Adrenal gland (tissue), 12 donors: ENCODE measurements around the gene NOS1. TPM values are rescaled to one million over a fixed set of nuclear protein-coding genes. Genes with fewer than 3 reads are reported as not detected.

Source experiments
- DNase-seq, 7 donors: peaks; one replicate each; pipeline ENCODE4 v3.0.0-alpha.2; 2019 to 2020
- H3K27ac ChIP-seq, 5 donors: fragments of 200-600 bp; sonication (generic) in 4 of 5; 1 replicate in 3 of 5; 2 replicates in 2 of 5; pipeline versions ENCODE4 v1.5.1 to v1.8.0; 2016 to 2020; ENCODE audit warnings: mild to moderate bottlenecking in 1 of 5
- H3K27me3 ChIP-seq: fragments of 200-600 bp; 2 replicates; pipeline ENCODE4 v1.8.0; 2021
- H3K36me3 ChIP-seq, 2 donors: fragments of 200-600 bp; replicated peaks in 1 of 2; 1 replicate in 1 of 2; 2 replicates in 1 of 2; pipeline versions ENCODE4 v1.5.1 to v1.8.0; 2018 to 2022
- H3K4me1 ChIP-seq, 2 donors: fragments of 200-600 bp; replicated peaks in 1 of 2; 1 replicate in 1 of 2; 2 replicates in 1 of 2; pipeline versions ENCODE4 v1.5.1 to v1.8.0; 2018 to 2021
- H3K4me3 ChIP-seq, 4 donors: fragments of 200-600 bp; sonication (generic) in 3 of 4; one replicate each; pipeline ENCODE4 v1.5.1; 2016 to 2018
- H3K9me3 ChIP-seq, 3 donors: fragments of 200-600 bp; sonication (generic) in 1 of 3; replicated peaks in 1 of 3; 1 replicate in 2 of 3; 2 replicates in 1 of 3; pipeline versions ENCODE4 v1.5.1 to v1.8.0; 2016 to 2021
- POLR2A ChIP-seq, 2 donors: fragments of 450-650 bp; IDR thresholded peaks; one replicate each; pipeline ENCODE4 v1.6.1; 2017; ENCODE audit warnings: antibody characterized with exemption in 2 of 2, mild to moderate bottlenecking in 2 of 2, moderate library complexity in 1 of 2
- WGBS, 4 donors: extraction: QIAGEN DNeasy Blood & Tissue Kit in 2 of 4; methylation state at CpG; one replicate each; pipeline versions ENCODE4 v1.1.5 to v1.1.7; 2013 to 2017; 5-methylcytosine and 5-hydroxymethylcytosine counted together
- intact Hi-C, 2 donors: fragments of 100-400 bp; cut with DNase I; formaldehyde crosslinking; loops; one replicate each; pipeline versions ENCODE4 v1.14.1 to v1.15.0; 2022 to 2023
- polyA plus RNA-seq, 3 donors: library from polyadenylated mRNA; stranded (reverse); fragments of 200-250 nt in 2 of 3; fragments of 350-450 nt in 1 of 3; fragmentation: Illumina TruSeq in 1 of 3; extraction: RNeasy Lipid Tissue Mini Kit (QIAGEN cat#74804) in 1 of 3; gene quantifications; one replicate each; pipeline ENCODE4 v1.2.3, GENCODE V29; 2013 to 2014
- total RNA-seq, 9 donors: library from RNA; depleted of rRNA in 4 of 9; stranded (reverse); fragments of >200 nt in 4 of 9; fragments of 120-200 nt in 1 of 9; fragmentation: NEBNext Ultra II Directional in 1 of 9; extraction: Animal tissue kit (Norgen Biotek cat#: 25700) in 1 of 9; gene quantifications; one replicate each; pipeline versions ENCODE4 v1.1.0 to v1.2.4, GENCODE V29; 2013 to 2023
- TF ChIP-seq, protein P1 (sequence below), 6 experiments: fragments of 450-650 bp in 4 of 6; fragments of 200-600 bp in 2 of 6; sonication (generic) in 1 of 6; IDR thresholded peaks; 1 replicate in 5 of 6; 2 replicates in 1 of 6; pipeline versions ENCODE4 v1.5.1 to v1.8.0; 2016 to 2021; ENCODE audit warnings: antibody characterized with exemption in 6 of 6, mild to moderate bottlenecking in 2 of 6, moderate library complexity in 1 of 6
- donor health status: healthy with polysubstance abuse.
- donor health status: Bipolar disorder and iron deficiency.
- donor health status: DM: yes; HTN: yes; CAD: no.
- donor health status: DM: no; HTN: no; CAD: no.
- donor health status: DM: no; HTN: no; CAD: no.
- donor health status: DM: yes; HTN: yes; CAD: no.

Gene NOS1
- total and polyA plus RNA-seq, 12 donors: under 0.01 to 0.26 (median 0.07) TPM; not detected in 2

DNA sequence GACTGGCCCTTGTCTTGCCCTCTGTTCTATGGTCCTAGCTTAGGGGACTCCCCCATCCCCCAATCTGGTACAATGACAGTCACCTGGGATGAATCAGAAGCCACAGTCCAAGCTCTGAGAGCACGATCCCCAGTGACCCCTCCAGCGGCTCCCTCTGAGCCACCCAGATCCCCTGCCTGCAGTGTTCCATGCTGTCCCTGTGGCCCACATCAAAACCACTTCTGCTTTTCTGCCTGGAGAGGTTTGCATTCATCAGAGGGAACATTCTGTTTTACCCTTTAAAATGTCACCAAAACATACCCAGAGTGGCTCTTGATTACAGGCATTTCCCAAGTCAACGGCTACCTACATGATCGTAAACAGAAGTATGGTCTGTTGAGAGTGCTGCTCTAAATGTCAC lies 47.5 kb downstream of the NOS1 start:
- 45 to 65% (median 55%) methylated on average over 4 of the region's 4 CpGs for WGBS, 4 donors

DNA sequence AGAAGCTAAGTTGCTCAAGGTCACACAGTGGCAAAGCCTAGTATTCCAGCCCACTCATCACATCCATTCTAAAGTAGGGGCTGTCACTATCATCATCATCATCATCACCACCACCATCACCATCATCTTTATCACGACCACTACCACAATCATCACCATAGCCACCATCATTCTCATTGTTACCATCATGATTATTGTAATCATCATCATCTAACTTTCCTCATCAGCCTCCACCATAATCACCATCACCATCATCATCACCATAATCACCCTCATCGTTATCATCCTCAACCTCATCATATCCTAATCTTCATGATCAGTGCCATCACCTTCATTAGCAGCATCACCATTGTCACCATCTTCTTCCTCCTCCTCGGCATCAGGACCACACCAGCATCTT lies 48.7 kb downstream of the NOS1 start:
- WGBS, 4 donors: 73 to 84% (median 81%) methylated on average over 2 to 3 of the region's 3 CpGs
- no peaks in the 10 kb centered on the region for H3K27me3 ChIP-seq
- H3K9me3 ChIP-seq: no peaks in the 10 kb centered on the region
- no peaks in the 10 kb centered on the region for H3K4me1 ChIP-seq
- TF ChIP-seq POLR2A (IDR thresholded peaks at IDR 0.05): no peak
- TF ChIP-seq, protein P1, sequence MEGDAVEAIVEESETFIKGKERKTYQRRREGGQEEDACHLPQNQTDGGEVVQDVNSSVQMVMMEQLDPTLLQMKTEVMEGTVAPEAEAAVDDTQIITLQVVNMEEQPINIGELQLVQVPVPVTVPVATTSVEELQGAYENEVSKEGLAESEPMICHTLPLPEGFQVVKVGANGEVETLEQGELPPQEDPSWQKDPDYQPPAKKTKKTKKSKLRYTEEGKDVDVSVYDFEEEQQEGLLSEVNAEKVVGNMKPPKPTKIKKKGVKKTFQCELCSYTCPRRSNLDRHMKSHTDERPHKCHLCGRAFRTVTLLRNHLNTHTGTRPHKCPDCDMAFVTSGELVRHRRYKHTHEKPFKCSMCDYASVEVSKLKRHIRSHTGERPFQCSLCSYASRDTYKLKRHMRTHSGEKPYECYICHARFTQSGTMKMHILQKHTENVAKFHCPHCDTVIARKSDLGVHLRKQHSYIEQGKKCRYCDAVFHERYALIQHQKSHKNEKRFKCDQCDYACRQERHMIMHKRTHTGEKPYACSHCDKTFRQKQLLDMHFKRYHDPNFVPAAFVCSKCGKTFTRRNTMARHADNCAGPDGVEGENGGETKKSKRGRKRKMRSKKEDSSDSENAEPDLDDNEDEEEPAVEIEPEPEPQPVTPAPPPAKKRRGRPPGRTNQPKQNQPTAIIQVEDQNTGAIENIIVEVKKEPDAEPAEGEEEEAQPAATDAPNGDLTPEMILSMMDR (IDR thresholded peaks at IDR 0.05): no peak
- no peak for DNase-seq
- intact Hi-C loops: no loop called here
- no peak overlapping the region for H3K27ac ChIP-seq
- no peaks in the 10 kb centered on the region for H3K36me3 ChIP-seq
- no peak overlapping the region for H3K4me3 ChIP-seq

More for the DNA sequence above, 47.5 kb downstream of the NOS1 start:
- Histone ChIP-seq H3K36me3 (no peaks in the 10 kb centered on the region), H3K4me1 (no peaks in the 10 kb centered on the region), H3K27ac (no peak overlapping the region), H3K27me3 (no peaks in the 10 kb centered on the region), H3K9me3 (no peaks in the 10 kb centered on the region), H3K4me3 (no peak overlapping the region)
- DNase-seq: no peak
- intact Hi-C loops: no loop called here
- TF ChIP-seq POLR2A (IDR thresholded peaks at IDR 0.05): no peak
- TF ChIP-seq, protein P1 (IDR thresholded peaks at IDR 0.05): no peak

DNA sequence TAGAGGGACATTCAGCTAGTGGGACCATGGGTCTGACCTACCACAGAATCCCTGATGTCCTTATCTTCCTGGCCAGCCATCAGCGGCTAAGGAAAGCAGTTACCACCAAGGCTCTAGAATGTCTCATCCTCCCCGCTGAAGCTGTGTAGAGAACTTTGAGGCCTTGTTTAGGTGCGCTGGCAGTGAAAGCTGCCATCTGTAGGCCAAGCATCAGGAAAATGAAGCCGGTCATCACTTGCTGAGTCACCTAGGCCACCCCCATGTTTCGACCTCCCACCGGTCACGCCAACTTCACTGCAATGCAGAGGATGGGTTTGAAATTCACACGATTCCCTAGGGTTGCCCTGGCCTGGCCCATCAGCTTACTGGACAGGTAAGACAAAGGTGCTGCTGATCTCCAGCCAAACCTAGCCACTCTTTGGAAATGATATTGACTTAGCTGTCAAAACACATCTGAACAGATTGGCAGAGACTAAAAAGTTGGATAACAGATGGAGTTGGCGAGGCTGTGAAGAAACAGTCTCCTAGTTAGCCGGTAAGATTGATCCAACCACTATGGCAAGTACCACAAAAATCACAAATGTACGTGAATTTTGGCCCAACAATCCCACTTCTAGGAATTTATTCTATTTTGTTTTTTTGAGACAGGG lies 52.0 kb downstream of the NOS1 start:
- Histone ChIP-seq H3K27ac (no peak overlapping the region), H3K36me3 (no peaks in the 10 kb centered on the region), H3K4me1 (no peaks in the 10 kb centered on the region), H3K27me3 (no peaks in the 10 kb centered on the region), H3K9me3 (no peaks in the 10 kb centered on the region), H3K4me3 (no peak overlapping the region)
- DNase-seq: no peak
- intact Hi-C loops: no loop called here
- no peak for TF ChIP-seq POLR2A (IDR thresholded peaks at IDR 0.05)
- TF ChIP-seq, protein P1 (IDR thresholded peaks at IDR 0.05): no peak
- WGBS, 4 donors: 82 to 92% (median 88%) methylated on average over 7 to 11 of the region's 11 CpGs

DNA sequence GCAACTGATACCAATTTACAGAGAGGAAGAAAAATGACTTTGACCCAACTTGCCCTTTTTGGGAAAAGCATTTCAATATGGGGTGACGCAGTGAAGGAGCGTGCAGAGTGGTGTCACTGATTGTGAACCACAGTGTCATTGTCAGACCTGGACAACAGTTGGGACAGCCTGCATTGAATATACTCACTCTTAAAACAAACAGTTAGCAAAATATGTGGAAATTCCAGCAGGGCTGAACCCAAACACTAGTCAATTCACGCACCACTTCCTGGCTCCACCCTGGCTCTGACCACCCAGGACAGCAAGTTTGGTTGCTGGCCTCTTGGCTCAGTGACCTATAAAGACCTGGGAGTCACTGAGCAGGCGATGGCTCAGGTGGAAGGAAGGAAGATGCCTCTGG lies 61.3 kb downstream of the NOS1 start:
- Histone ChIP-seq H3K27ac (no peak overlapping the region), H3K36me3 (no peaks in the 10 kb centered on the region)
- TF ChIP-seq, protein P1 (IDR thresholded peaks at IDR 0.05): no peak
- TF ChIP-seq POLR2A (IDR thresholded peaks at IDR 0.05): no peak

More for the DNA sequence above, 61.3 kb downstream of the NOS1 start:
- H3K4me1 ChIP-seq: no peaks in the 10 kb centered on the region
- H3K4me3 ChIP-seq: no peak overlapping the region
- WGBS, 4 donors: 49 to 60% (median 54%) methylated on average over 4 of the region's 4 CpGs
- H3K9me3 ChIP-seq: no peaks in the 10 kb centered on the region
- no peaks in the 10 kb centered on the region for H3K27me3 ChIP-seq
- no peak for DNase-seq
- intact Hi-C loops: no loop called here
